OCI-LY1 (cell line): ENCODE measurements around the gene GOLGA6L24.
A peak's percentile ranks its signal among the peaks of the same experiment; 100 is the strongest.
"Not testable (repeated sequence)": the region's sequence is repeated elsewhere in the genome, so short reads cannot be mapped to it uniquely, and the experiment has no call there.

ENCODE experiments used
- H2AFZ ChIP-seq: fragments of 200-600 bp; sonication (generic), shearing (Covaris generic); 2 replicates; pipeline ENCODE4 v1.6.0; 2014; ENCODE audit warnings: antibody characterized with exemption, mild to moderate bottlenecking, low read length
- H3F3A ChIP-seq: fragments of 200-600 bp; sonication (generic), shearing (Covaris generic); 2 replicates; pipeline ENCODE4 v1.6.0; 2014; ENCODE audit warnings: mild to moderate bottlenecking, antibody characterized with exemption, low read length, moderate library complexity; ENCODE audit not compliant: insufficient read depth
- H3K27ac ChIP-seq: fragments of 200-600 bp; sonication (generic); 2 replicates; pipeline ENCODE4 v1.5.1; 2014; ENCODE audit warnings: low read length, mixed run types, mild to moderate bottlenecking, low read depth; ENCODE audit not compliant: poor library complexity, severe bottlenecking
- H3K27me3 ChIP-seq: fragments of 200-600 bp; sonication (generic); 2 replicates; pipeline ENCODE4 v1.6.0; 2014; ENCODE audit warnings: antibody characterized with exemption, mild to moderate bottlenecking, low read length, moderate library complexity; ENCODE audit not compliant: insufficient read depth
- H3K36me3 ChIP-seq: fragments of 200-600 bp; sonication (generic); 2 replicates; pipeline ENCODE4 v1.6.1; 2014; ENCODE audit warnings: mild to moderate bottlenecking, antibody characterized with exemption, low read length, moderate library complexity, mixed read lengths; ENCODE audit not compliant: insufficient read depth
- H3K4me1 ChIP-seq: fragments of 200-600 bp; sonication (generic); 2 replicates; pipeline ENCODE4 v1.5.1; 2014; ENCODE audit warnings: mild to moderate bottlenecking, low read length, moderate library complexity; ENCODE audit not compliant: insufficient read depth, severe bottlenecking
- H3K4me2 ChIP-seq: fragments of 200-600 bp; sonication (generic), shearing (Covaris generic); 2 replicates; pipeline ENCODE4 v1.6.1; 2014; ENCODE audit warnings: low read length
- H3K4me3 ChIP-seq: fragments of 200-600 bp; sonication (generic); 2 replicates; pipeline ENCODE4 v1.5.1; 2014; ENCODE audit warnings: low read length, low read depth, mild to moderate bottlenecking, mixed read lengths; ENCODE audit not compliant: poor library complexity, severe bottlenecking
- H3K79me2 ChIP-seq: fragments of 200-600 bp; shearing (Covaris generic); 2 replicates; pipeline ENCODE4 v1.6.1; 2016; ENCODE audit warnings: mixed run types, low read length, mixed read lengths; ENCODE audit not compliant: insufficient read depth
- H3K9ac ChIP-seq: fragments of 200-600 bp; sonication (generic), shearing (Covaris generic); 2 replicates; pipeline ENCODE4 v1.6.1; 2014; ENCODE audit warnings: mild to moderate bottlenecking, low read length, mixed read lengths
- H3K9me2 ChIP-seq: fragments of 200-600 bp; sonication (generic), shearing (Covaris generic); 2 replicates; pipeline ENCODE4 v1.6.1; 2014; ENCODE audit warnings: low read depth, mild to moderate bottlenecking, low read length, mixed read lengths
- H3K9me3 ChIP-seq: fragments of 200-600 bp; shearing (Covaris generic); 2 replicates; pipeline ENCODE4 v1.6.1; 2014; ENCODE audit warnings: low read length, mixed read lengths
- H4K20me1 ChIP-seq: fragments of 200-600 bp; sonication (generic), shearing (Covaris generic); 2 replicates; pipeline ENCODE4 v1.6.0; 2016; ENCODE audit warnings: mild to moderate bottlenecking, low read length; ENCODE audit not compliant: insufficient read depth

GOLGA6L24 gene, protein sequence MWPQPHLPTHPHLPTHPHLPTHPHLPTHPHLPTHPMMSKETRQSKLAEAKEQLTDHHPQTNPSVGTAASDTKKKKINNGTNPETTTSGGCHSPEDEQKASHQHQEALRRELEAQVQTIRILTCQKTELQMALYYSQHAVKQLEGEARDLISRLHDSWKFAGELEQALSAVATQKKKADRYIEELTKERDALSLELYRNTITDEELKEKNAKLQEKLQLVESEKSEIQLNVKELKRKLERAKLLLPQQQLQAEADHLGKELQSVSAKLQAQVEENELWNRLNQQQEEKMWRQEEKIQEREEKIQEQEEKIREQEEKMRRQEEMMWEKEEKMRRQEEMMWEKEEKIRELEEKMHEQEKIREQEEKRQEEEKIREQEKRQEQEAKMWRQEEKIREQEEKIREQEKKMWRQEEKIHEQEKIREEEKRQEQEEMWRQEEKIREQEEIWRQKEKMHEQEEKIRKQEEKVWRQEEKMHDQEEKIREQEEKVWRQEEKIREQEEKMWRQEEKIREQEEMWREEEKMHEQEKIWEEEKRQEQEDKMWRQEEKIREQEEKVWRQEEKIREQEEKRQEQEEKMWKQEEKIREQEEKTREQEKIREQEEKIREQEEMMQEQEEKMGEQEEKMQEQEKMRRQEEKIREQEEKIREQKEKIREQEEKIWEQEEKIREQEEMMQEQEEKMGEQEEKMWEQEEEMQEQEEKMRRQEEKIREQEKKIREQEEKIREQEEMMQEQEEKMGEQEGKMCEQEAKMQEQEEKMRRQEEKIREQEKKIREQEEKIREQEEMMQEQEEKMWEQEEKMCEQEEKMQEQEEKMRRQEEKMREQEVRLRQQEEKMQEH

DNA sequence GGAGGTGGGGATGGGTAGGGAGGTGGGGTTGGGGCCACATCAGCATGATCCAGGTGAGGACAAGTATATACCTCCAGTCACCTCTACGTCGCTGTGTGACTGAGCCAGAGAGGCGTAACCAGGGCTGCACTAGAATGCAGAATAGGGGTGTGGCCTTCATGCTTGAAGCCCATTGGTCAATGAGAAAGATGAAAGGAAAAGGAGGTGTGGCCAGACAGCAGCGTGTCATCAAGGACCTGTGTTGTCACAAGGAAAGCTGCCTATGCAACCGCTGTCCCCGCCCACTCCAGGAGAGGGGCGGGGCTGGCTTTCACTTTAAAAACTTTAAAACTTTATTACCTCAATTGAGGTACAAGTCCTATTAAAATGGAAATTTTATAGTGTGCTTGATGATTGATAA, at the start of gene GOLGA6L24:
Gene GOLGA6L24 (minus strand): TSS at position 101 of the 400 bp plus-strand sequence. CDS start 61 bp downstream, at position 40.
- H2AFZ ChIP-seq, H3K27me3 ChIP-seq, H3K36me3 ChIP-seq, H3K4me3 ChIP-seq, H3K9me2 ChIP-seq, H3K4me1 ChIP-seq, H3K9ac ChIP-seq, H3K79me2 ChIP-seq, H3F3A ChIP-seq, H3K4me2 ChIP-seq, H4K20me1 ChIP-seq, H3K9me3 ChIP-seq, H3K27ac ChIP-seq: not testable (repeated sequence)

DNA sequence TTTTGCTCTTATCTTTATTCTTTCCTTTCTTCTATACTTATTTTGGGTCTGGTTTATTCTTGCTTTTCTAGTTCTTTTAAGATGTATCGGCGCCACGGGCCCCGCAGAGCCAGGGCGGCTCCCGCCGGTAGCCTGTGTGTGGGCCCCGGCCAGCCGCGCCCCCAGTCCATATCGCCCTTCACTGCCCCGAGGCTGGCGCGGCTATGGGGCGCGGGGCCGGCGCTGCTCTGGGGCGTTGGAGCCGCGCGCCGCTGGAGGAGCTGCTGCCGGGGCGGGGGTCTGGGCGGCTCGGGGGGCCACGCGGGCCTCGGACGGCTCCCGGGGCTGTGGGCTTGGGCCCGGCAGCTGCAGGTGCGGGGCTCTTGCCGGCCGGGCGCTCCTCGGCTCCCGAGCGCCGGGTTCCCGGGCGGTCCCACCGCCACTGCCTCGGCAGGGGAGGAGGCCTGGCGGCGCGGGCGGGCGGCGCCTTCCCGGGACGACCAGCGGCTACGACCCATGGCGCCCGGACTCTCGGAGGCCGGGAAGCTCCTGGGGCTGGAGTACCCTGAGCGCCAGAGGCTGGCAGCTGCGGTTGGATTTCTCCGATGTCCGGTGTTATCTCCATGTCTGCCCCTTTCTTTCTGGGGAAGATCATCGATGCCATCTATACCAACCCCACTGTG, 45.0 kb upstream of the GOLGA6L24 start:
- not testable (repeated sequence) for H3K9me3 ChIP-seq, H3K36me3 ChIP-seq, H4K20me1 ChIP-seq, H3K4me3 ChIP-seq, H3K79me2 ChIP-seq, H3F3A ChIP-seq, H3K4me2 ChIP-seq, H2AFZ ChIP-seq, H3K9me2 ChIP-seq, H3K4me1 ChIP-seq, H3K27ac ChIP-seq, H3K27me3 ChIP-seq, H3K9ac ChIP-seq

DNA sequence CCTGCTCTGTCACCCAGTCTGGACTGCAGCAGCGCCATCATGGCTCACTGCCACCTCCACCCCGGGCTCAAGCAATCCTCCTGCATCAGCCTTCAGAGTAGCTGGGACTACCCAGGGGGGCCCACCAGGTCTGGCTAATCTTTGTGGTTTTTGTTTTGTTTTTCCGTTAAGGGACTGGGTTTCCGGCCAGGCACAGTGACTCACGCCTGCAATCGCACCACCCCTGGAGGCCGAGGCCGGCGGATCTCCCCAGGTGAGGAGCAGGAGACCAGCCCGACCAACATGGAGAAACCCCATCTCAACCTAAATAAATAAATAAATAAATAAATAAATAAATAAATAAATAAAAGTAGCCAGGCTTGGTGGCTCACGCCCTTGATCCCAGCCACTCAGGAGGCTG, 38.1 kb upstream of the GOLGA6L24 start:
- H3K9ac ChIP-seq, H3F3A ChIP-seq, H3K4me2 ChIP-seq, H4K20me1 ChIP-seq, H3K9me2 ChIP-seq, H2AFZ ChIP-seq, H3K36me3 ChIP-seq, H3K79me2 ChIP-seq, H3K27me3 ChIP-seq, H3K27ac ChIP-seq, H3K4me1 ChIP-seq, H3K9me3 ChIP-seq, H3K4me3 ChIP-seq: not testable (repeated sequence)

DNA sequence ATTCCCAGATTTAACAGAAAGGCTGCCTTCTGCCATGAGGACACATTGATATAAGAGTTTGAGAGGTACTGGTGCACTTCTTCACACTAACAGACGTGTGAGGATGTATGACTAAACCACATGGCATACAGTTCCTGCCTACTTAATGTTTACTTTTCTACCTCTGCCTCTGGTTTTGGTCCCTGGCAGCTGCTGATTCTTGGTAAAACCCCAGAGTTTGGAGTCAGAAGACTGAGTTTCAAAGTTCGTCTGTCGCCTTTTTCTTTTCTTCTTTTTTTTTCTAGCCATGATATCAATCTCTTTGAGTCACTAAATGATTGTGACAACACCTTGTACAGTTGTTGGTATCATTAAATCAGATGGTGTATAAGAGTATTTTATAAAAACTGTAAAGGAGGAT, 22.2 kb upstream of the GOLGA6L24 start:
- not testable (repeated sequence) for H3F3A ChIP-seq, H4K20me1 ChIP-seq, H3K79me2 ChIP-seq, H3K9ac ChIP-seq, H2AFZ ChIP-seq, H3K4me1 ChIP-seq, H3K36me3 ChIP-seq, H3K4me2 ChIP-seq, H3K9me3 ChIP-seq, H3K27me3 ChIP-seq, H3K9me2 ChIP-seq, H3K27ac ChIP-seq, H3K4me3 ChIP-seq

DNA sequence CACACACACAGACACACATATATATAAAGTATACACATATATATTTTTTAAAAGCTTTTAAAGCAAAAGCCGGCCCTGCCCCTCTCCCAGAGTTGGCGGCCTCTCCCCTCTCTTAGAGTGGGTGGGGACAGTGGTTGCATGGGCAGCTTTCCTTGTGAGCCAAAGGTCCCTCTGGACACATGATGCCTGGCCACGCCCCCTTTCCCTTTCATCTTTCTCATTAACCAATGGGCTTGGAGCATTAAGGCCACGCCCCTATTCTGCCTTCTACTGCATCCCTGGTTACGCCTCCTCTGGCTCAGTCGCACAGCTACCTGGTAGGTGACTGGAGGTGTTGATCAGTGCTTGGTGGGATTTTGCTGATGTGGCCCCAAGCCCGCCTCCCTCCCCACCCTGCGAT, 20.5 kb upstream of the GOLGA6L24 start, which contains the start of gene GOLGA8F:
Gene GOLGA8F (plus strand): TSS at position 301 of the 400 bp plus-strand sequence. CDS start 98 bp downstream, at position 399.
- H3K27ac ChIP-seq, H3F3A ChIP-seq, H4K20me1 ChIP-seq, H3K79me2 ChIP-seq, H3K9me2 ChIP-seq, H3K9ac ChIP-seq, H2AFZ ChIP-seq, H3K9me3 ChIP-seq, H3K36me3 ChIP-seq, H3K27me3 ChIP-seq, H3K4me2 ChIP-seq, H3K4me1 ChIP-seq, H3K4me3 ChIP-seq: not testable (repeated sequence)

DNA sequence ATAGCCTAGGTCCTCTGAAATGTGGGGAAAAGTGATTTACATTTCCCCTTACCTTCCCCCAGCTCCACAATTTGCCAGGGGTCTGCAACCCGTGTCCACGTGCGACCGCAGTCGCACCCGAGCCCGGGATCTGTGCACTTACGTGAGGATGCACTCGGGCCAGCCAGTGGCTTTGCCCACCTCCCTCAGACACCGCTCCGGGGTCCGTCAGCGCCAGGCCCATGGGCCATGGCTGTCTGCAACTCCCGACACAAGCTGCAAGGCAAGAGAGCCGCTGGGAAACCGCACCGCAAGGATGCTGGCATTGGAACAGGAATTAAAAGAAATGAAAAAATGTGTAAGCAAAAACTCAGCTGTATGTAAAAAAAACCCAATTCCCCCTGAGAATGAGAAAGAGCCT, 7.6 kb upstream of the GOLGA6L24 start:
- H2AFZ ChIP-seq, H3K4me2 ChIP-seq, H3K27me3 ChIP-seq, H3K9me2 ChIP-seq, H3K4me1 ChIP-seq, H4K20me1 ChIP-seq, H3F3A ChIP-seq, H3K9me3 ChIP-seq, H3K9ac ChIP-seq, H3K4me3 ChIP-seq, H3K36me3 ChIP-seq, H3K79me2 ChIP-seq, H3K27ac ChIP-seq: not testable (repeated sequence)

DNA sequence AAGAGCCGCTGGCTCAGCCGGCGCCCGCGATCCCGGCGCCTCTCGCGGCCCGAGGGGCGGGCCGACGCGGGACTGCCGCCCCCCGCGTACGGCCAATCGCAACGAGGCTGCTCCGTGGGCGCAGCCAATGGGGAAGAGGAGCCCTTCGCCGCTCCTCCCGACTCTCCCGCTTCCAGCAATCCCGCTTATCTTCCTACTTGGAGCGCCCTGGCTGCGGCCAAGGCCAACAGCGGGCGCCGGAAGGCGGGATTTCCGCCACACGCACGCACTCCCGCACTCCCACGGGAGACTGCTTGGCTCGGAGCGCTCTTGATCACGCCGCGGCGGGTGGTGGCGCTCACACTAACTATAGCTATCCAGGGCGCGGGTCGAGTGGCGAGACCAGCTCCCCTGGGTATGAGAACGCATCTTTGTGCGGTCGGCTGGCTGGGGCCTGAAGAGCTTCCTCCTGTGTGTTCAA, 35.7 kb downstream of the GOLGA6L24 start, which contains the start of gene HERC2:
Gene HERC2 (minus strand): TSS at position 51 of the 460 bp plus-strand sequence. CDS start 746 bp downstream, outside the sequence.
- peak within 1 kb of the TSS; percentile 58; the same call in 1 of the 2 replicates for H3K4me2 ChIP-seq
- H3K9me2 ChIP-seq, H3F3A ChIP-seq, H3K79me2 ChIP-seq, H2AFZ ChIP-seq, H3K27me3 ChIP-seq, H4K20me1 ChIP-seq, H3K4me1 ChIP-seq, H3K9me3 ChIP-seq: not testable (repeated sequence)
- peak within 1 kb of the TSS; percentile 54 for H3K27ac ChIP-seq
- peaks cover 10% of the 10 kb centered on the region for H3K36me3 ChIP-seq
- peak within 1 kb of the TSS; percentile 58 for H3K4me3 ChIP-seq
- H3K9ac ChIP-seq: peak within 1 kb of the TSS; percentile 45; the same call in 1 of the 2 replicates
